GM19452 (cell line): ENCODE data around the gene DPYD.
A peak's percentile ranks its signal among the peaks of the same experiment; 100 is the strongest.

Experiments
- ATAC-seq: cut with Tn5 transposase; IDR thresholded peaks from one replicate; pipeline ENCODE4 v1.9.1; 2021; ENCODE audit not compliant: unreplicated experiment

The DPYD gene

GRCh38 chr1:97792655-97793054, 128.2 kb downstream of the DPYD start:
- ATAC-seq: no peak

- ATAC-seq: peak; percentile 70
These were observed 129.6 kb downstream of the DPYD start for GRCh38 chr1:97791251-97791650.

GRCh38 chr1:97787231-97787630, 133.6 kb downstream of the DPYD start:
- ATAC-seq: no peak

- ATAC-seq: no peak
These were observed 136.2 kb downstream of the DPYD start for GRCh38 chr1:97784661-97785060.

- ATAC-seq: no peak
These were observed 137.1 kb downstream of the DPYD start for GRCh38 chr1:97783751-97784150.

GRCh38 chr1:97781762-97782337, 139.0 kb downstream of the DPYD start:
- no peak for ATAC-seq

- ATAC-seq: no peak
These were observed 139.9 kb downstream of the DPYD start for GRCh38 chr1:97780884-97781283.

GRCh38 chr1:97778718-97779117, 142.1 kb downstream of the DPYD start:
- ATAC-seq: no peak

GRCh38 chr1:97770376-97770775, 150.5 kb downstream of the DPYD start:
- no peak for ATAC-seq

- no peak for ATAC-seq
These were observed 153.5 kb downstream of the DPYD start for GRCh38 chr1:97767381-97767780.

GRCh38 chr1:97764991-97765390, 155.8 kb downstream of the DPYD start:
- no peak for ATAC-seq

GRCh38 chr1:97761637-97762036, 159.2 kb downstream of the DPYD start:
- no peak for ATAC-seq

- ATAC-seq: no peak
These were observed 161.8 kb downstream of the DPYD start for GRCh38 chr1:97759078-97759477.

- no peak for ATAC-seq
These were observed 162.2 kb downstream of the DPYD start for GRCh38 chr1:97758541-97759057.

GRCh38 chr1:97745912-97746311, 174.9 kb downstream of the DPYD start:
- ATAC-seq: no peak

GRCh38 chr1:97744977-97745376, 175.9 kb downstream of the DPYD start:
- ATAC-seq: no peak

- no peak for ATAC-seq
These were observed 177.7 kb downstream of the DPYD start for GRCh38 chr1:97743129-97743528.

GRCh38 chr1:97740891-97741290, 179.9 kb downstream of the DPYD start:
- no peak for ATAC-seq

GRCh38 chr1:97739596-97740103, 181.2 kb downstream of the DPYD start:
- no peak for ATAC-seq

- no peak for ATAC-seq
These were observed 182.6 kb downstream of the DPYD start for GRCh38 chr1:97738270-97738669.

- ATAC-seq: no peak
These were observed 190.6 kb downstream of the DPYD start for GRCh38 chr1:97730271-97730670.

- no peak for ATAC-seq
These were observed 192.4 kb downstream of the DPYD start for GRCh38 chr1:97728436-97728835.

- no peak for ATAC-seq
These were observed 193.8 kb downstream of the DPYD start for GRCh38 chr1:97727029-97727428.
